NCI-H1105 (cell line): ENCODE results near the gene LCOR.

Source experiments
- DNase-seq: peaks from one replicate; lab custom pipeline; 2025; lab: John Stamatoyannopoulos, UW

Gene LCOR

DNA sequence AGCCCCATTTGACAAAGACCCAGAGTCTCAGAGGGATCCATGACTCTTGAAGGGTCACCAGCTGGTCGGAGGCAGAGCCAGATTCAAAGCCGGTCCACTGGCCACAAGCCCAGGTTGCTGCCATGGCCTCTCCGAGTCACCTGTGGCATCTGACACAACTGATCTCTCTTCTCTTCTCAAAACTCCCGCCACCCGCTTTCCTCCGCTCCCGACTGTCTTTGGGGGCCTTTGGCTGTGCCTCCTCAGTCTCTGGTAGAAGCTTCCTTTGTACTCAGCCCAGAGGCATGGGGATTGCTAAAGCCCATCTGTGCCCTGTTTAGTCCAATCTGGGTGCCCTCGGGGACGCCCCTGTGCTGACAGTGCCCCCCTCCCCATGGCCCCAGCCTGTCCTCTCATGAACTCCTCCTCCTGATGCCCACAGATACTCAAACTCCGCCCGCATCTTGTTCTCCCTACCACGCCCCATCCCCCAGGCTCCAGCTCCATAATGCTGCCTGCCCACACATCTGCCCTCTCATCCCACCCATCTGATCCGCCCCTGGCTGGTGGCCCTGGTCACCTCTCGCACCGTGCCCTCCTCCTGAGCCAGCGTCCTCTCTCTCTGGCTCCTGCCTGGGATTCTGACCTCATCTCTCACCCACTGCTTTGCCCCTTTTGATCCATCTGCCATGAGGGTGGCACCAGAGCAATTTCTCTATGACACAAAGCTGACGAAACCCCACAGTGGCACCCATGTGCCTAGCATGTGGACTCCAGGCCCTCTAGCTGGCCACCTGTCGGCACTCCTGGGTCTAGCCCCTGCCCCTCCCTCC, 203.1 kb downstream of the LCOR start:
- no peak for DNase-seq

GRCh38 chr10:97037365-97038361, 205.6 kb downstream of the LCOR start:
- peak; percentile 51 for DNase-seq

DNA sequence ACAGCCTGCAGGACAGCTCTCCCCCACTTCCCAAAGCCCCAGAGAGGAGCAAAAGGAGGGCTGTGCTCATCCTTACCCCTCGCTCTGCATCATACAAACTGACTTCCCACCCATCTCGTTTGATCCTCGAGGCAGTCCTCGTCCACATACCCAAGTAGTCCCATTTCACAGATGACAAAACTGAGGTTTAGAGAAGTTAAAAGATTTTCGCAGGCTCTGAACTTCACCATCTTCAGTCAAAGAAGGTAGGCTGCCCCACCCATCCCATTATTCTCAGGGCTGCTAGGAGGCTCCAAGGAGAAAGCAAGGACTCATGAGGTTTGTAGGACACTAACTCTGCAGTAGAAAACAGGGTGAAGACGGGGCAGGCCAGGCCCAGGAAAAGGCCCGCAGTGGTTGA, 206.6 kb downstream of the LCOR start:
- DNase-seq: no peak

DNA sequence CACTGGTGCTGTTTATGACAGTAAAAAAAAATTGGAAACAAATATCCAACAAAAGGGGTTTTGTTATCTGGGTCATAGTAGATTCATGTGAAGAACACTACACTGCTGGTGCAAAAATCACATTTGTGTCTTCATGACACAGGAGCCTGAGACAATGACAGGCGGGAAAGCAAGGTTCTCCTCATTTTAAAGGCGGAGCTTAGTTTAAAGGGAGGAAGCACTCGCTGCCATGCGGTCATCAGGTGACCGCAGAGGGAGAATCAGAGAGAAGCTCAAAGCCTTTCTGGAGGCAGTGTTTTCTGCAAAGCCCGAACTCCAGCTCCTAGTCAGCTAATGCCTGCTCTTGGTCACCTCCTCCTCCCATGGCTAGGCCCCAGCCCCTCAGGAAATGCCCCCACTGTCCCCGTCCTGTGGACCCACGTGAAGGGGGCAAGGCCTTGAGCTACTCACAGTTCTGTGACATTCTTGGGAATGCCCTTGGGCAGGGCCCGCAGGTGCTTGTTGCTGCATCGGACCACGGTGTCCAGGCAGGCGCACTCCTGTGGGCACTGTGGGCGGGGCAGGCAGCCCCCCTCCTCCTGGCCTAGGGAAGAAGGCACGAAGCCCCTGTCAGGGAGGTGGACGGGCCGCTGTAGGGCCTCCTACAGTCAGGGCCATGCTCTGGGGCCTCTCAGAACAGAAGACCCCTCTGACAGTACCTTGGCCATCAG, 207.6 kb downstream of the LCOR start:
- no peak for DNase-seq

- no peak for DNase-seq
Measured at GRCh38 chr10:97040248-97040584, 208.1 kb downstream of the LCOR start.

DNA sequence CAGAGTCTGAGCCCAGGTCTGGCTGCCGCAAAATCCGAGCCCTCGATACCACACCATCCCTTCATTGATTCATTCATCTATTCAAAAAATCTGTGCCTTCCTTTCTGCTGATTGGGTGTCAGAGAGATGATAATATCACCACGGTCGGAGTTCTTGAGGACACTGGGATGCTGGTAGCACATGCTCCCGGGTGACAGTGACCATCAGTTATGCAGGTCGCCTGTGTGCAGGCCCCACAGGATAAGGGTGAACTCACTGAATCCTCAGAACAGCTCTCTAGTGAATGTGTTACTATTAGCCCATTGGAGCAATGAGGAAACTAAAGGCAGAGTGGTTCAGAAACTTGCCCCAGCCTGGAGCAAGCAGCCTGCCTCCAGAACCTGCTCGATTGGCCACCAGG, 208.6 kb downstream of the LCOR start:
- no peak for DNase-seq

- no peak for DNase-seq
Measured at GRCh38 chr10:97042081-97042480, 210.0 kb downstream of the LCOR start.

DNA sequence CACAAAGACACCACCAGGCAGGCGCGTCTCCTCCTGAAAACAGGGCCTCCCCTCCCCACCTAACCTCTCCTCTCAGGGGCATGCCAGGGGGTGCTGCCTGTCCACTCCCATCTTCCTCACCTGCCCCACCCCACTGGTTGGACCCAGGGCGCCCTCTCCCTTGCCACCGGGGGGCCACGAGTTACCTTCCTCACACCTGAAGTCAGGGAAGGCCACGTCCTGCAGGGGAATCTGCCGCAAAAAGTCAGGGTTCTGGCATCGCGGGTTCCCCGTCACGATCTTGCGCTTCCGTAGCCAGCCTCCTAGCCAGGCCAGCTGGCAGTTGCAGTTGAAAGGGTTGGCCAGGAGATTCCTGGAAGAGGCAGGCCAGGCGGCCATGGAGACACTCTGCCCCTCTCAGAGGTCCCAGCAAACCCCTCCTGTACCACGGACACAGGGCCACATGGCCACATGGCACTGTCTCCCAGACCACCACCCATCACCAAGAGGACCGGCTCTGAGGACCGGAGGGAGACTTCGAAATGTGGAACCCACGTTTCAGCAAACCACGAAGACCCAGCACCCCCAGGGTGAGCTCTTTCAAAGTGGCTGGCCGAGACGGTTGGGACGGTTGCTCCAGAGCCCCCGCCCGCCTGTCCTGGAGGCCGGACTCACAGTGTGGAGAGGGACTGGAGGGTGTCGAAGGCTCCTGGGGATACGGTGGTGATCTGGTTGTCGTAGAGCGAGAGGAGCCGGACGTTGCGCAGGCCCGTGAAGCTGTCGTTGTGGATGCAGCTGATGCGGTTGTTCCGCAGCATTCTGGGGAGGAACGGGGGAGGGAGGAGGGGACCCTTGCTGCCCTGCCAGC, 210.8 kb downstream of the LCOR start:
- no peak for DNase-seq

- DNase-seq: no peak
Measured at GRCh38 chr10:97043563-97043855, 211.4 kb downstream of the LCOR start.
